Neuronal stem cell (in vitro differentiated cells): ENCODE data around the gene SLC25A39.
"Not testable (repeated sequence)": the region's sequence is repeated elsewhere in the genome, so short reads cannot be mapped to it uniquely, and the experiment has no call there.

Source experiments
- DNase-seq: peaks from one replicate; pipeline ENCODE4 v3.0.0-alpha.2; 2013; ENCODE audit warnings: low spot score
- H2AFZ ChIP-seq: one replicate; pipeline ENCODE4 v1.6.1; 2013; ENCODE audit warnings: mild to moderate bottlenecking, low read length, inconsistent platforms
- H2AK5ac ChIP-seq: 2 replicates; pipeline ENCODE4 v1.6.1; 2013; ENCODE audit warnings: low read depth, mild to moderate bottlenecking, inconsistent platforms, low read length, moderate library complexity, mixed read lengths
- H2BK120ac ChIP-seq: 2 replicates; pipeline ENCODE4 v1.6.1; 2013; ENCODE audit warnings: low read depth, mild to moderate bottlenecking, inconsistent platforms, low read length, moderate library complexity, mixed read lengths
- H2BK12ac ChIP-seq: one replicate; pipeline ENCODE4 v1.6.1; 2013; ENCODE audit warnings: low read length, inconsistent platforms
- H2BK15ac ChIP-seq: 2 replicates; pipeline ENCODE4 v1.6.1; 2013; ENCODE audit warnings: mild to moderate bottlenecking, low read length, inconsistent platforms, mixed read lengths
- H2BK5ac ChIP-seq: one replicate; pipeline ENCODE4 v1.6.1; 2013; ENCODE audit warnings: inconsistent platforms, mild to moderate bottlenecking, low read length, moderate library complexity
- H3K14ac ChIP-seq: one replicate; pipeline ENCODE4 v1.6.1; 2013; ENCODE audit warnings: low read length, inconsistent platforms
- H3K18ac ChIP-seq: 2 replicates; pipeline ENCODE4 v1.6.1; 2013; ENCODE audit warnings: low read length, inconsistent platforms
- H3K23ac ChIP-seq: 2 replicates; pipeline ENCODE4 v1.6.1; 2013; ENCODE audit warnings: low read depth, mild to moderate bottlenecking, mixed read lengths, low read length, inconsistent platforms; ENCODE audit not compliant: poor library complexity
- H3K27ac ChIP-seq: replicated peaks from 3 replicates; pipeline ENCODE4 v1.5.1; 2013; ENCODE audit warnings: low read length, inconsistent platforms
- H3K27me3 ChIP-seq, 3 experiments: 2 replicates each; pipeline ENCODE4 v1.6.1; 2013; ENCODE audit warnings: low read length in 3 of 3, mild to moderate bottlenecking in 2 of 3, inconsistent platforms in 1 of 3, low read depth in 1 of 3, mixed read lengths in 1 of 3, moderate library complexity in 1 of 3; ENCODE audit not compliant: control insufficient read depth in 3 of 3, insufficient read depth in 3 of 3
- H3K36me3 ChIP-seq, 2 donors: replicated peaks in 1 of 2; 2 replicates each; pipeline ENCODE4 v1.6.1; 2013; ENCODE audit warnings: low read length in 2 of 2; ENCODE audit not compliant: control insufficient read depth in 2 of 2, insufficient read depth in 2 of 2
- H3K4ac ChIP-seq: 2 replicates; pipeline ENCODE4 v1.6.1; 2013; ENCODE audit warnings: inconsistent platforms, mild to moderate bottlenecking, low read length, moderate library complexity
- H3K4me1 ChIP-seq, 2 donors: 1 replicate in 1 of 2; 2 replicates in 1 of 2; pipeline ENCODE4 v1.6.1; 2013; ENCODE audit warnings: low read length in 2 of 2, low read depth in 1 of 2; ENCODE audit not compliant: control insufficient read depth in 2 of 2, insufficient read depth in 1 of 2
- H3K4me2 ChIP-seq: one replicate; pipeline ENCODE4 v1.6.1; 2013; ENCODE audit warnings: mild to moderate bottlenecking, low read length, inconsistent platforms; ENCODE audit not compliant: insufficient read depth, poor library complexity, severe bottlenecking
- H3K4me3 ChIP-seq, 2 donors: 2 replicates each; pipeline ENCODE4 v1.5.1; 2013; ENCODE audit warnings: low read length in 2 of 2, mild to moderate bottlenecking in 2 of 2, inconsistent platforms in 1 of 2, moderate library complexity in 1 of 2
- H3K79me1 ChIP-seq: one replicate; pipeline ENCODE4 v1.6.1; 2013; ENCODE audit warnings: low read depth, mild to moderate bottlenecking, inconsistent platforms, low read length, moderate library complexity
- H3K9ac ChIP-seq: one replicate; pipeline ENCODE4 v1.6.1; 2013; ENCODE audit warnings: mild to moderate bottlenecking, low read depth, low read length, inconsistent platforms; ENCODE audit not compliant: poor library complexity
- H3K9me3 ChIP-seq, 2 donors: replicated peaks in 1 of 2; 2 replicates each; pipeline versions ENCODE3 to v1.6.1; 2013; ENCODE audit warnings: low read length in 2 of 2, mild to moderate bottlenecking in 2 of 2, inconsistent platforms in 1 of 2, low read depth in 1 of 2, mixed read lengths in 1 of 2, moderate library complexity in 1 of 2; ENCODE audit not compliant: control insufficient read depth in 2 of 2, insufficient read depth in 1 of 2
- H4K8ac ChIP-seq: one replicate; pipeline ENCODE4 v1.6.1; 2013; ENCODE audit warnings: low read depth, mild to moderate bottlenecking, inconsistent platforms, low read length, moderate library complexity
- H4K91ac ChIP-seq: one replicate; pipeline ENCODE4 v1.6.1; 2013; ENCODE audit warnings: low read length, low read depth, mild to moderate bottlenecking, inconsistent platforms; ENCODE audit not compliant: poor library complexity
- WGBS, 2 donors: extraction: QIAGEN DNeasy Blood & Tissue Kit; methylation state at CpG; one replicate each; pipeline ENCODE4 v1.1.7; 2013; ENCODE audit warnings: missing lambda C conversion rate in 2 of 2, mixed read lengths in 1 of 2; ENCODE audit not compliant: insufficient read length in 2 of 2, insufficient replicate concordance in 1 of 2; ENCODE audit errors: extremely low coverage in 2 of 2; 5-methylcytosine and 5-hydroxymethylcytosine counted together

Gene SLC25A39

GRCh38 chr17:44347206-44348055 lies 22.8 kb upstream of the SLC25A39 start:
- not testable (repeated sequence) for H3K18ac ChIP-seq, H3K27me3 ChIP-seq, H2BK12ac ChIP-seq, H4K91ac ChIP-seq, H3K4ac ChIP-seq, H2BK15ac ChIP-seq, H3K4me2 ChIP-seq, DNase-seq, H3K4me3 ChIP-seq, H3K9ac ChIP-seq, H2BK120ac ChIP-seq, H3K23ac ChIP-seq, H2BK5ac ChIP-seq, H4K8ac ChIP-seq, H3K4me1 ChIP-seq, H3K79me1 ChIP-seq, H3K14ac ChIP-seq, H2AK5ac ChIP-seq, H2AFZ ChIP-seq, H3K9me3 ChIP-seq, H3K27ac ChIP-seq
- no CpG with 5 or more reads among the region's 18 CpGs for WGBS, 2 donors
- H3K36me3 ChIP-seq, result peaks cover 11 to 13% of the 10 kb centered on the region in 2 donors

DNA sequence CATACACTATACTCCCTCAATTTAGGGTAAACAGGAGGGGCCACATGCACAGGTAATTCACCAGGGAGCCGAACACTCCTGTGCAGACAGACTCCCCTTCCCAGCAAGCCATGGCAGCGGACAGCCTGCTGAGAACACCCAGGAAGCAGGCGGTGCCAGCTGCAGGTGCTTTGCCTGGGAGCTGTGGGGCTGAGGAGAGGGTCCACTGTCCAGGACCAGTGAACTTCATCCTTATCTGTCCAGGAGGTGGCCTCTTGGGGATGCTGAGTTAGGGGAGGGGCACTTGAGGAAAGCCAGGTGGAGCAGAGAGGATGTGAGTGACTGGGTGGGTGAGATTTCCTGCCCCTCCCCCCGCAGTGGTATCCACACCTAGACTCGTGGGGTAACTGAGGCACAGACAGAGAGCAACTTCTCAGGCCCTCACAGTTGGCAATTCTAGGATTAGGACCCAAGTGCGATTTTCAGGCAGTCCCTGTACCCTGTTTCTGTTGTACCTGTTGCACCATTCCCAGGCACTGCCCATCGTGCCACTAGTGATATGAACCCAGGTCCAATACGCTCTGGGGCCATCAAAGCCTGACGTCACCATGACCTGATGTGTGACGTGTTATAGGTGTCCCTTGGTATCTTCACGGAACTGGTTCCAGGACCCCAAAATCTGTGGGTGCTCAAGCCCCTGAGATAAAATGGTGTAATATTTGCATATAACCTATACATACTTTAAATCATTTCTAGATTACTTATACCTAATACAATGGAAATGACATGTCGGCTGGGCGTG lies 21.6 kb upstream of the SLC25A39 start:
- H3K4me1 ChIP-seq, result peaks cover 0 to 4% of the 10 kb centered on the region in 2 donors
- H3K4ac ChIP-seq, result no peak overlapping the region
- no peak overlapping the region for H2BK5ac ChIP-seq
- H3K27me3 ChIP-seq, result peaks cover 0 to 2% (median 0%) of the 10 kb centered on the region in 3 experiments
- H4K8ac ChIP-seq, result no peak overlapping the region
- H3K79me1 ChIP-seq, result peaks cover 4% of the 10 kb centered on the region
- H3K4me2 ChIP-seq, result peak overlapping the region; percentile 85
- no peak overlapping the region for H4K91ac ChIP-seq
- H2BK15ac ChIP-seq, result peak overlapping the region; percentile 19
- peak overlapping the region; percentile 26 for H3K23ac ChIP-seq
- peak overlapping the region; percentile 5 for H3K9ac ChIP-seq
- H2BK12ac ChIP-seq, result no peak overlapping the region
- H3K4me3 ChIP-seq, result peak overlapping the region in 1 of 2 donors; percentile 73
- H3K36me3 ChIP-seq, result peaks cover 2 to 5% of the 10 kb centered on the region in 2 donors
- peak overlapping the region; percentile 88 for H2AFZ ChIP-seq
- H3K9me3 ChIP-seq, result peaks cover 0 to 1% of the 10 kb centered on the region in 2 donors
- no peak overlapping the region for H3K27ac ChIP-seq
- no peak overlapping the region for H2BK120ac ChIP-seq
- H2AK5ac ChIP-seq, result no peak overlapping the region
- DNase-seq, result no peak
- H3K14ac ChIP-seq, result no peak overlapping the region
- WGBS, 2 donors, result no CpG with 5 or more reads among the region's 13 CpGs
- no peak overlapping the region for H3K18ac ChIP-seq

GRCh38 chr17:44345454-44346026 lies 20.9 kb upstream of the SLC25A39 start:
- H3K27ac ChIP-seq, result no peak overlapping the region
- H2BK120ac ChIP-seq, result no peak overlapping the region
- peak overlapping the region; percentile 75 for H3K9ac ChIP-seq
- peak overlapping the region; percentile 85 for H3K4me2 ChIP-seq
- peak overlapping the region; percentile 73 to 85 for H3K4me3 ChIP-seq
- H2BK12ac ChIP-seq, result no peak overlapping the region
- H2AK5ac ChIP-seq, result no peak overlapping the region
- peaks cover 2 to 3% of the 10 kb centered on the region in 2 donors for H3K36me3 ChIP-seq
- peak overlapping the region; percentile 68 for H3K23ac ChIP-seq
- H3K27me3 ChIP-seq, result peaks cover 0 to 2% (median 0%) of the 10 kb centered on the region in 3 experiments
- no peak overlapping the region for H2BK15ac ChIP-seq
- peak; percentile 70 for DNase-seq
- no CpG with 5 or more reads among the region's 21 CpGs for WGBS, 2 donors
- no peak overlapping the region for H2BK5ac ChIP-seq
- no peak overlapping the region for H3K4ac ChIP-seq
- H3K4me1 ChIP-seq, result peaks cover 0 to 4% of the 10 kb centered on the region in 2 donors
- H4K91ac ChIP-seq, result no peak overlapping the region
- H3K79me1 ChIP-seq, result no peaks in the 10 kb centered on the region
- H3K14ac ChIP-seq, result no peak overlapping the region
- H3K9me3 ChIP-seq, result peaks cover 0 to 1% of the 10 kb centered on the region in 2 donors
- peak overlapping the region; percentile 88 for H2AFZ ChIP-seq
- peak overlapping the region; percentile 67 for H3K18ac ChIP-seq
- H4K8ac ChIP-seq, result no peak overlapping the region
